Measurements from ENCODE around the gene LGALS3.

LGALS3 gene

GRCh38 chr14:55191203-55192053 is 62.4 kb downstream of the LGALS3 start, which contains the start of gene DLGAP5:
TSS of gene DLGAP5 (minus strand) at chr14:55191585. CDS start at chr14:55189179, 2,406 bp downstream.
- DNase-seq (ENCODE audit: low read depth in 2 of 2) = peak; percentile 80 to 88

GRCh38 chr14:55192054-55192621 is 63.1 kb downstream of the LGALS3 start:
- no peak for DNase-seq (ENCODE audit: low read depth in 2 of 2)

- DNase-seq (ENCODE audit: low read depth in 2 of 2) = no peak
Measured at GRCh38 chr14:55194656-55195355, 65.8 kb downstream of the LGALS3 start.

Measured in stimulated activated CD8-positive, alpha-beta memory T cell treated with anti-CD3 and anti-CD28 coated beads, Interleukin-2, amount 100 ng/mL, for 48 hours (primary cell).